ENCODE results near the gene BAZ1B. TPM values are rescaled to one million over a fixed set of nuclear protein-coding genes. Genes with fewer than 3 reads are reported as not detected.

Gene BAZ1B
- total RNA-seq, 1 experiment from 2014 or later = 107 TPM

- Histone ChIP-seq H3K4me1 (ENCODE audit: control insufficient read depth, insufficient read depth, low read length) (no peaks in the 10 kb centered on the region), H3K27me3 (ENCODE audit: control insufficient read depth, insufficient read depth, low read length) (no peaks in the 10 kb centered on the region), H3K36me3 (ENCODE audit: control insufficient read depth, insufficient read depth, low read length) (peaks cover 38% of the 10 kb centered on the region), H3K27ac (ENCODE audit: low read length) (no peak overlapping the region), H3K4me3 (ENCODE audit: low read depth in 2 of 2, low read length in 2 of 2) (no peak overlapping the region), H3K9me3 (ENCODE audit: control insufficient read depth, insufficient read depth, low read depth, low read length) (no peaks in the 10 kb centered on the region)
- in situ Hi-C loops (cut with HindIII; ENCODE audit: low pct_unique_long_range_greater_than_20kb, low sequenced_read_pairs) (no loop called here), intact Hi-C loops (cut with micrococcal nuclease; ENCODE audit: unreplicated experiment) (no loop called here)
- ChIA-PET CTCF (no interaction called here), POLR2A (no interaction called here)
- no peak for TF ChIP-seq REST (IDR thresholded peaks at IDR 0.05; ENCODE audit: insufficient read depth in 1 of 2, low read depth in 2 of 2, low read length in 1 of 2)
- no peak for TF ChIP-seq SIN3A (IDR thresholded peaks at IDR 0.05; ENCODE audit: borderline replicate concordance, insufficient read depth, low read depth, low read length)
- TF ChIP-seq POLR2AphosphoS5 (IDR thresholded peaks at IDR 0.05; ENCODE audit: low read depth, low read length) = no peak
- TF ChIP-seq CTCF (IDR thresholded peaks at IDR 0.05) = no peak
- TF ChIP-seq TCF7L2 (IDR thresholded peaks at IDR 0.05; ENCODE audit: low read depth, low read length) = no peak
- BruUV-seq (replicated peaks) = no TSS peak
- DNase-seq (ENCODE audit: low read depth, low spot score) (no peak), ATAC-seq (no peak)
Measured at GRCh38 chr7:73504017-73504416, 18.1 kb downstream of the BAZ1B start.

GRCh38 chr7:73503229-73503628, 18.9 kb downstream of the BAZ1B start:
- CTCF ChIA-PET = no interaction called here
- no peak overlapping the region for H3K4me3 ChIP-seq (ENCODE audit: low read depth in 2 of 2, low read length in 2 of 2)
- in situ Hi-C loops (cut with HindIII; ENCODE audit: low pct_unique_long_range_greater_than_20kb, low sequenced_read_pairs) (no loop called here), intact Hi-C loops (cut with micrococcal nuclease; ENCODE audit: unreplicated experiment) (no loop called here)
- POLR2A ChIA-PET = no interaction called here
- no peaks in the 10 kb centered on the region for H3K27me3 ChIP-seq (ENCODE audit: control insufficient read depth, insufficient read depth, low read length)
- H3K9me3 ChIP-seq (ENCODE audit: control insufficient read depth, insufficient read depth, low read depth, low read length) = no peaks in the 10 kb centered on the region
- no TSS peak for BruUV-seq (replicated peaks)
- TF ChIP-seq SIN3A (IDR thresholded peaks at IDR 0.05; ENCODE audit: borderline replicate concordance, insufficient read depth, low read depth, low read length) = no peak
- no peak for TF ChIP-seq CTCF (IDR thresholded peaks at IDR 0.05)
- TF ChIP-seq TCF7L2 (IDR thresholded peaks at IDR 0.05; ENCODE audit: low read depth, low read length) = no peak
- no peak for TF ChIP-seq REST (IDR thresholded peaks at IDR 0.05; ENCODE audit: insufficient read depth in 1 of 2, low read depth in 2 of 2, low read length in 1 of 2)
- no peak for TF ChIP-seq POLR2AphosphoS5 (IDR thresholded peaks at IDR 0.05; ENCODE audit: low read depth, low read length)
- no peaks in the 10 kb centered on the region for H3K4me1 ChIP-seq (ENCODE audit: control insufficient read depth, insufficient read depth, low read length)
- peaks cover 42% of the 10 kb centered on the region for H3K36me3 ChIP-seq (ENCODE audit: control insufficient read depth, insufficient read depth, low read length)
- DNase-seq (ENCODE audit: low read depth, low spot score) (no peak), ATAC-seq (no peak)
- no peak overlapping the region for H3K27ac ChIP-seq (ENCODE audit: low read length)
